Uterus (tissue), 4 donors: ENCODE measurements around the gene CPED1. TPM values are rescaled to one million over a fixed set of nuclear protein-coding genes. Genes with fewer than 3 reads are reported as not detected.

ENCODE experiments used
- DNase-seq, 2 donors: peaks; one replicate each; pipeline ENCODE4 v3.0.0-alpha.2; 2019 to 2020
- H3K27ac ChIP-seq, 2 donors: fragments of 200-600 bp; sonication (generic); 1 replicate in 1 of 2; 2 replicates in 1 of 2; pipeline ENCODE4 v1.5.1; 2016 to 2018
- H3K27me3 ChIP-seq, 2 donors: fragments of 200-600 bp; sonication (generic); one replicate each; pipeline ENCODE4 v1.5.1; 2018 to 2019; ENCODE audit warnings: control low read depth in 1 of 2
- H3K36me3 ChIP-seq, 2 donors: fragments of 200-600 bp; sonication (generic); one replicate each; pipeline ENCODE4 v1.5.1; 2019; ENCODE audit warnings: control low read depth in 1 of 2
- H3K4me1 ChIP-seq, 2 donors: fragments of 200-600 bp; sonication (generic); one replicate each; pipeline ENCODE4 v1.5.1; 2018 to 2019; ENCODE audit warnings: control low read depth in 1 of 2
- H3K4me3 ChIP-seq, 2 donors: fragments of 200-600 bp; sonication (generic); 1 replicate in 1 of 2; 2 replicates in 1 of 2; pipeline ENCODE4 v1.5.1; 2018 to 2019; ENCODE audit warnings: mild to moderate bottlenecking in 1 of 2
- H3K9me3 ChIP-seq, 2 donors: fragments of 200-600 bp; sonication (generic); one replicate each; pipeline ENCODE4 v1.5.1; 2019; ENCODE audit warnings: control low read depth in 1 of 2
- CTCF ChIP-seq, 4 experiments: fragments of 200-600 bp in 2 of 4; fragments of 450-650 bp in 2 of 4; sonication (generic) in 2 of 4; IDR thresholded peaks; one replicate each; pipeline ENCODE4 v1.5.1; 2016 to 2019; ENCODE audit warnings: antibody characterized with exemption in 4 of 4, mild to moderate bottlenecking in 2 of 4, moderate library complexity in 1 of 4
- POLR2A ChIP-seq, 2 donors: fragments of 450-650 bp; IDR thresholded peaks; one replicate each; pipeline ENCODE4 v1.6.1; 2016; ENCODE audit warnings: antibody characterized with exemption in 2 of 2, mild to moderate bottlenecking in 1 of 2, moderate library complexity in 1 of 2
- intact Hi-C: fragments of 100-400 bp; cut with DNase I; formaldehyde crosslinking; loops from one replicate; pipeline ENCODE4 v1.15.1; 2023; ENCODE audit warnings: low total_unique reads
- total RNA-seq, 4 donors: library from RNA; depleted of rRNA in 3 of 4; stranded (reverse); fragments of >200 nt in 3 of 4; gene quantifications; one replicate each; pipeline versions ENCODE4 v1.1.0 to v1.2.4, GENCODE V29; 2014 to 2023
- donor health status: DM: yes; HTN: yes; CAD: no.

CPED1 gene
- total RNA-seq, 4 donors from 2014 or later = 47.4 to 194 (median 59.2) TPM

GRCh38 chr7:121005996-121006584 lies 17.6 kb downstream of the CPED1 start:
- H3K4me3 ChIP-seq = no peak overlapping the region
- H3K27me3 ChIP-seq = no peaks in the 10 kb centered on the region
- no peaks in the 10 kb centered on the region for H3K9me3 ChIP-seq
- no peaks in the 10 kb centered on the region for H3K36me3 ChIP-seq
- intact Hi-C loops = no loop called here
- no peak for DNase-seq
- H3K4me1 ChIP-seq = peaks cover 0 to 7% of the 10 kb centered on the region in 2 donors
- peak overlapping the region; percentile 27 to 56 for H3K27ac ChIP-seq
- TF ChIP-seq CTCF (IDR thresholded peaks at IDR 0.05) (no peak), POLR2A (IDR thresholded peaks at IDR 0.05) (no peak)

- Histone ChIP-seq H3K36me3 (no peaks in the 10 kb centered on the region), H3K4me1 (no peaks in the 10 kb centered on the region), H3K27ac (peak overlapping the region; percentile 27 to 56), H3K4me3 (no peak overlapping the region), H3K27me3 (no peaks in the 10 kb centered on the region), H3K9me3 (no peaks in the 10 kb centered on the region)
- TF ChIP-seq CTCF (IDR thresholded peaks at IDR 0.05) = no peak
- TF ChIP-seq POLR2A (IDR thresholded peaks at IDR 0.05) = no peak
- no peak for DNase-seq
- intact Hi-C loops = no loop called here
Measured at GRCh38 chr7:121006711-121007315, 18.3 kb downstream of the CPED1 start.

- no peak overlapping the region for H3K4me3 ChIP-seq
- no peaks in the 10 kb centered on the region for H3K27me3 ChIP-seq
- H3K36me3 ChIP-seq = no peaks in the 10 kb centered on the region
- no peaks in the 10 kb centered on the region for H3K4me1 ChIP-seq
- H3K9me3 ChIP-seq = no peaks in the 10 kb centered on the region
- DNase-seq = no peak
- intact Hi-C loops = no loop called here
- no peak for TF ChIP-seq CTCF (IDR thresholded peaks at IDR 0.05)
- no peak for TF ChIP-seq POLR2A (IDR thresholded peaks at IDR 0.05)
- no peak overlapping the region for H3K27ac ChIP-seq
Measured at GRCh38 chr7:121008816-121009215, 20.3 kb downstream of the CPED1 start.

GRCh38 chr7:121011401-121011800 lies 22.9 kb downstream of the CPED1 start:
- Histone ChIP-seq H3K9me3 (no peaks in the 10 kb centered on the region), H3K4me3 (no peak overlapping the region), H3K4me1 (no peaks in the 10 kb centered on the region), H3K27me3 (no peaks in the 10 kb centered on the region), H3K36me3 (no peaks in the 10 kb centered on the region), H3K27ac (no peak overlapping the region)
- intact Hi-C loops = no loop called here
- DNase-seq = no peak
- TF ChIP-seq CTCF (IDR thresholded peaks at IDR 0.05) (no peak), POLR2A (IDR thresholded peaks at IDR 0.05) (no peak)

- no peaks in the 10 kb centered on the region for H3K36me3 ChIP-seq
- H3K4me1 ChIP-seq = no peaks in the 10 kb centered on the region
- no peak for TF ChIP-seq POLR2A (IDR thresholded peaks at IDR 0.05)
- TF ChIP-seq CTCF (IDR thresholded peaks at IDR 0.05) = no peak
- intact Hi-C loops = no loop called here
- no peaks in the 10 kb centered on the region for H3K27me3 ChIP-seq
- no peak for DNase-seq
- H3K9me3 ChIP-seq = no peaks in the 10 kb centered on the region
- H3K27ac ChIP-seq = no peak overlapping the region
- no peak overlapping the region for H3K4me3 ChIP-seq
Measured at GRCh38 chr7:121012170-121012874, 23.8 kb downstream of the CPED1 start.
